ENCODE measurements around the gene HESX1. TPM values are rescaled to one million over a fixed set of nuclear protein-coding genes. Genes with fewer than 3 reads are reported as not detected.
A peak's percentile ranks its signal among the peaks of the same experiment; 100 is the strongest.

Gene HESX1
- total RNA-seq, 1 donor from 2014 or later = 2.0 TPM

DNA sequence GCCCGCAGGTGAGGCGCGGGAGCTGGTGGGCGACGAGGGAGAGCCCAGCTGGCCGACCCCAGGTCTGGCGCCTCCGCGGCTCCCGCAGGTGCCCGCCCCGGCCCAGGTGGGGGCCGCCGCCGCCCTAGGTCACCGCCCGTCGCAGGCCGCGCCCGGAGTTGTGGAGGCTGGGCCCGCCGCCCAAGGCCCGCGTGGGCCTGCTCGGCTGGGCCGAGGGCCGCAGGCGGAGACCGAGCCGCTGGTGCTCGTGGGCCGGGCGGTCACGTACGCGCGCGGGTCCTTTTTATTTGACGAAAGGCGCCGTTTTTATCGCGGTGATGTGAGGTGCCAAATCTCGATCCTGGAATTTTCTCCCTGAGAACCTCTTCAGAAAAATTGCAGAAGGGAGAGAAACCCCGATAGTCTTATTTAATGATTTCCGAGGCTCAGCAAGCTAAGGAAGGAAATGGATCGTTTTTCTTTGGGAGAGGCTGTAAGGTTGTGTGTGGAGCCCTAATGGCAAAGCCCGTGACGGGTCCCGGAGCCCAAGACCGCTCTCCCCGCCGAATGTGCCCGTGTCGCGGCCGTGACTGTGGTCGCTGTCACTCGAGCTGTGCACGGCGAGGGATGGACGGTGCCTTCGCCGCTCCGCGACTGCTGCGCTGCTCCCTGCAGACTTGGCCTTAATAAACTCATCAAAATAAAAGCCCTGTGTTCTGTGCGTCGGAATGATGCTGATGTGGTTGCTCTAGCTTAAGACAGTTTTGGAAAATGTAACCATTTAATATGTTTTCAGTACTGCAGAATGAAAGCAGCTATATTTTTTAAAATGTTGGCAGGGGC is 28.4 kb upstream of the HESX1 start:
- peaks cover 34% of the 10 kb centered on the region for H3K4me1 Mint-ChIP-seq (ENCODE audit: unreplicated experiment)
- TF ChIP-seq, protein P1, sequence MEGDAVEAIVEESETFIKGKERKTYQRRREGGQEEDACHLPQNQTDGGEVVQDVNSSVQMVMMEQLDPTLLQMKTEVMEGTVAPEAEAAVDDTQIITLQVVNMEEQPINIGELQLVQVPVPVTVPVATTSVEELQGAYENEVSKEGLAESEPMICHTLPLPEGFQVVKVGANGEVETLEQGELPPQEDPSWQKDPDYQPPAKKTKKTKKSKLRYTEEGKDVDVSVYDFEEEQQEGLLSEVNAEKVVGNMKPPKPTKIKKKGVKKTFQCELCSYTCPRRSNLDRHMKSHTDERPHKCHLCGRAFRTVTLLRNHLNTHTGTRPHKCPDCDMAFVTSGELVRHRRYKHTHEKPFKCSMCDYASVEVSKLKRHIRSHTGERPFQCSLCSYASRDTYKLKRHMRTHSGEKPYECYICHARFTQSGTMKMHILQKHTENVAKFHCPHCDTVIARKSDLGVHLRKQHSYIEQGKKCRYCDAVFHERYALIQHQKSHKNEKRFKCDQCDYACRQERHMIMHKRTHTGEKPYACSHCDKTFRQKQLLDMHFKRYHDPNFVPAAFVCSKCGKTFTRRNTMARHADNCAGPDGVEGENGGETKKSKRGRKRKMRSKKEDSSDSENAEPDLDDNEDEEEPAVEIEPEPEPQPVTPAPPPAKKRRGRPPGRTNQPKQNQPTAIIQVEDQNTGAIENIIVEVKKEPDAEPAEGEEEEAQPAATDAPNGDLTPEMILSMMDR (IDR thresholded peaks at IDR 0.05) = no peak
- H3K27me3 Mint-ChIP-seq (ENCODE audit: unreplicated experiment) = no peaks in the 10 kb centered on the region
- no peaks in the 10 kb centered on the region for H3K9me3 Mint-ChIP-seq (ENCODE audit: unreplicated experiment)
- peak overlapping the region; percentile 87 for H3K4me3 Mint-ChIP-seq (ENCODE audit: unreplicated experiment)
- DNase-seq (ENCODE audit: extremely low spot score, unreplicated experiment) = no peak
- H3K36me3 Mint-ChIP-seq (ENCODE audit: unreplicated experiment) = no peaks in the 10 kb centered on the region
- H3K27ac Mint-ChIP-seq (ENCODE audit: unreplicated experiment) = peak overlapping the region; percentile 93

DNA sequence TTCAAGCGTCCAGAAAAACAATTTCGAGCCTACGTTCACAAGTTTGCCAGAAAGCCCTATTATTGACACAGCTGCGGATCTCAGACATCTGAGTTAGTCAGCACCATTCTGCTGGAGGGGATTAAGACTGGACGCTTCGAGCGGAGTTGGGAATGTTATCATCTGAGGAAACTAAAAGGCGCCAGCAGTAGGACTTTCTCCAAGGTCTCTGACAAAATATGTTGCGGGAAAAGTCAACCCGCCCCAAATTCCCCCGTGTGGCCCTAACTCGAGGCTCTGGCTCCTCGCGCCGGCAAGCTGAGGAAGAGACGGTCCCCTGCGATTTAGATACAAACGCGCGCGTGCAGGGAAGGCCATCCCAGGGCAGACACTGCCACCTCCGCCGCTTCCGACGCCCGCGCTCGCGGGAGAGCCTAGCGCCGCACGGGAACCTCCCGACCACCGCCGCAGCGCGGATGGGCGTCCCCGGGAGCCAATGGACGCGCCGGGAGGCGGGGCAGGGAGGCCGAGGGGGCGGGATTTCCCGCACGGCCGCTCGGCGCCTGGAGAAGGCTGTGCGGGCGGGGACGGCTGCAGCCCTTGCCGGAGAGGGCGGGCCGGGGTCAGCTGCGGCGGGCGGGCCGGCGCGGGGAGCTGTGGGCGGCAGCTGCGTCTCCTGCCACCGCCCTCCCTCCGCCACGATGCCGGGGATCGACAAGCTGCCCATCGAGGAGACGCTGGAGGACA is 27.6 kb upstream of the HESX1 start, which contains the start of gene APPL1:
APPL1 (plus strand) TSS at position 526 of the 726 bp plus-strand sequence; CDS start at position 681, 155 bp downstream.
- Mint-ChIP-seq H3K36me3 (ENCODE audit: unreplicated experiment) (no peaks in the 10 kb centered on the region), H3K4me1 (ENCODE audit: unreplicated experiment) (peaks cover 33% of the 10 kb centered on the region), H3K27me3 (ENCODE audit: unreplicated experiment) (no peaks in the 10 kb centered on the region), H3K4me3 (ENCODE audit: unreplicated experiment) (peak within 1 kb of the TSS; percentile 87), H3K9me3 (ENCODE audit: unreplicated experiment) (no peaks in the 10 kb centered on the region), H3K27ac (ENCODE audit: unreplicated experiment) (peak within 1 kb of the TSS; percentile 96)
- DNase-seq (ENCODE audit: extremely low spot score, unreplicated experiment) = peak; percentile 98
- TF ChIP-seq, protein P1 (IDR thresholded peaks at IDR 0.05) = no peak

DNA sequence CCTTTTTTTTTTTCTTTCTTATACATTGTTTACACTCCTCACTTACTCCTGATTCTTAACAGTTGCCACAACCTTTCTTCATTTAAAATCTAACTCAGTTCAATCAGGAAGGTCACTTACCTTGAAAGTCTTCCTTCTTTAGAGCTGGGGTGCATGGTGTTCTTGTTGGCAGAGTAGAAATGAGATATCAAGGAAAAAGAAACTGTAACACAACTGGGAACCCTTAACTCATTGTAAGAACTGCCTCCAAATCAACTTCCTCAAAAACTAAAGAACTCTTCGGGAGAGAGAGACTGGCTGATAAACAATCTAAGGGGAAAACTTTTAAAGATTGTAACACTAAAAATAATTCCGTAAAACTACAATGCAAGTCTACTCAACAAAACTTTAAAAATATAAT is 26.4 kb upstream of the HESX1 start:
- H3K4me3 Mint-ChIP-seq (ENCODE audit: unreplicated experiment) = no peak overlapping the region
- H3K27ac Mint-ChIP-seq (ENCODE audit: unreplicated experiment) = peak overlapping the region; percentile 5
- TF ChIP-seq, protein P1 (IDR thresholded peaks at IDR 0.05) = no peak
- no peak for DNase-seq (ENCODE audit: extremely low spot score, unreplicated experiment)
- H3K36me3 Mint-ChIP-seq (ENCODE audit: unreplicated experiment) = no peaks in the 10 kb centered on the region
- H3K4me1 Mint-ChIP-seq (ENCODE audit: unreplicated experiment) = peaks cover 33% of the 10 kb centered on the region
- H3K27me3 Mint-ChIP-seq (ENCODE audit: unreplicated experiment) = no peaks in the 10 kb centered on the region
- no peaks in the 10 kb centered on the region for H3K9me3 Mint-ChIP-seq (ENCODE audit: unreplicated experiment)

DNA sequence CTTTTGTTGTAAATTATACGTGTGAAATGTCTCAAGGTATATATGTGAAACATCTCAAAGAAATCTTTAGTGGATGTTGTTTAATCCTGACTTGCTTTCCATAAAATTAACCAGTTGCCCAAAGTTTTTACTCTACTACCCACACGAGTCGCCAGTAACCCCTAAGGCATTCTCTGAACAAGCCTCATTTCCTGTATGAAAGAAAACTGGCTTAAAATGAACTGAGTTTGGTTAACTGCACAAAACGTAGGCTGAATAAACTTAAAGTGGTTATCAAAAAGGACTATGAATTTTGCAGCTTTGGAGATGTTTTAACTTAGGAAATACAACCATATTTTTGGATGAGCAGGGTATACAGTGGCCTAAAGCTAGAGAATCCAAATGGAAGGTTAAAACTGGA is 25.1 kb upstream of the HESX1 start:
- H3K27me3 Mint-ChIP-seq (ENCODE audit: unreplicated experiment) = no peaks in the 10 kb centered on the region
- no peaks in the 10 kb centered on the region for H3K9me3 Mint-ChIP-seq (ENCODE audit: unreplicated experiment)
- H3K36me3 Mint-ChIP-seq (ENCODE audit: unreplicated experiment) = no peaks in the 10 kb centered on the region
- TF ChIP-seq, protein P1 (IDR thresholded peaks at IDR 0.05) = no peak
- no peak for DNase-seq (ENCODE audit: extremely low spot score, unreplicated experiment)
- peaks cover 26% of the 10 kb centered on the region for H3K4me1 Mint-ChIP-seq (ENCODE audit: unreplicated experiment)
- H3K4me3 Mint-ChIP-seq (ENCODE audit: unreplicated experiment) = no peak overlapping the region
- H3K27ac Mint-ChIP-seq (ENCODE audit: unreplicated experiment) = no peak overlapping the region

DNA sequence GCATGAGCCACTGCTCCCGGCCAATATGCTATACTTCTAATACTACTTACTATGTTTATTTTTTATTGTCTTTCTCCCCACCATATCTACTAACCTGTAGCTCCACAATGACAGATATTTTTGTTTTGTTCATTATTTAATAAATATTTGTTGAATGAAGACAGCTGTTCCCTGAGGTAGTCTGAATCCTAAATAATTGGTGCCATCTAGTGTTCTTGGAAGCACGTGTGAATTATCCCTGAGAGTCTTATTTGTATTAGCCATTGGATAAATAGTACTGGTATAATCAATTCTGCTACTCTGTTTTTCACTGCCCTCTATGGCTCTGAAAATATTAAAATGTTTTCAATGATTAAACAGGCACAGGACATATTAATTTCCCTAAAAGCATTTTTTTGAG is 22.1 kb upstream of the HESX1 start:
- TF ChIP-seq, protein P1 (IDR thresholded peaks at IDR 0.05) = peak; percentile 60
- no peak overlapping the region for H3K27ac Mint-ChIP-seq (ENCODE audit: unreplicated experiment)
- no peaks in the 10 kb centered on the region for H3K36me3 Mint-ChIP-seq (ENCODE audit: unreplicated experiment)
- H3K4me1 Mint-ChIP-seq (ENCODE audit: unreplicated experiment) = peaks cover 10% of the 10 kb centered on the region
- H3K4me3 Mint-ChIP-seq (ENCODE audit: unreplicated experiment) = no peak overlapping the region
- no peaks in the 10 kb centered on the region for H3K9me3 Mint-ChIP-seq (ENCODE audit: unreplicated experiment)
- no peak for DNase-seq (ENCODE audit: extremely low spot score, unreplicated experiment)
- H3K27me3 Mint-ChIP-seq (ENCODE audit: unreplicated experiment) = no peaks in the 10 kb centered on the region

Data from osteocyte (in vitro differentiated cells).